ENCODE data around the gene SLC37A1.

DNA sequence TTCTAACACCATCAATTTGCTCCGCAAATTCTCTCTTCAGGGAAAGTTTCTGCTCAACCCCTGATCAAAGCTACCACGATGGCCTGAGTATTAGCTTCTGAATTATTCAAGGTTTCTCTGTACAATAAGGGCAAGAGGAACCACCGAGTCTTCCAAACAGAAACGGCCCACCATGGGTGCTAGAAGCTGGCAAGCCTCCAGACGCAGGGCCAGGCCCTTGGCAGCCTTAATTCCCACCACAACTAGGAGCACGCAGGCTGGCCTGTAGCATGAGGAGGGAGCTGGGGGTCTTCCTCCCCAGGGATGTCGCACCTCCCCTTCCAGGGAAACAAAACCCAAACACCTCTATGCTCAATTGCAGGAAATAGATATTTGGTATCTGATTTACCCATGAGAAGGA, 28.7 kb upstream of the SLC37A1 start:
- TF ChIP-seq CTCF (IDR thresholded peaks at IDR 0.05) (no peak), EP300 (IDR thresholded peaks at IDR 0.05) (no peak)
